Measurements from ENCODE around the gene WDR18. TPM values are rescaled to one million over a fixed set of nuclear protein-coding genes. Genes with fewer than 3 reads are reported as not detected.

Gene WDR18
- total RNA-seq, 2 experiments from 2014 or later = 73.3 to 75.8 TPM

GRCh38 chr19:977058-977464 is 7.1 kb upstream of the WDR18 start:
- intact Hi-C loops (cut with micrococcal nuclease) = no loop called here
- no peak overlapping the region for H3K4me3 Mint-ChIP-seq
- no peaks in the 10 kb centered on the region for H3K9me3 Mint-ChIP-seq
- H3K27ac Mint-ChIP-seq = no peak overlapping the region
- no peaks in the 10 kb centered on the region for H3K4me1 Mint-ChIP-seq (ENCODE audit: low read depth)
- no peak for DNase-seq
- ChIA-PET CTCF (no interaction called here), POLR2A (no interaction called here)
- H3K36me3 Mint-ChIP-seq = peaks cover 5% of the 10 kb centered on the region
- no peaks in the 10 kb centered on the region for H3K27me3 Mint-ChIP-seq

GRCh38 chr19:979318-979741 is 4.8 kb upstream of the WDR18 start:
- CTCF ChIA-PET = no interaction called here
- intact Hi-C loops (cut with micrococcal nuclease) = no loop called here
- no peak for DNase-seq
- Mint-ChIP-seq H3K4me3 (no peak overlapping the region), H3K4me1 (ENCODE audit: low read depth) (peaks cover 7% of the 10 kb centered on the region), H3K36me3 (peaks cover 2% of the 10 kb centered on the region), H3K9me3 (no peaks in the 10 kb centered on the region), H3K27me3 (no peaks in the 10 kb centered on the region), H3K27ac (no peak overlapping the region)
- POLR2A ChIA-PET = no interaction called here

GRCh38 chr19:980133-980998 is 3.8 kb upstream of the WDR18 start:
- Mint-ChIP-seq H3K4me1 (ENCODE audit: low read depth) (peaks cover 12% of the 10 kb centered on the region), H3K27me3 (no peaks in the 10 kb centered on the region), H3K9me3 (no peaks in the 10 kb centered on the region), H3K36me3 (peaks cover 2% of the 10 kb centered on the region), H3K27ac (no peak overlapping the region), H3K4me3 (no peak overlapping the region)
- intact Hi-C loops (cut with micrococcal nuclease) = loop anchor here (5.0 kb wide), 1 partner anchor 118 kb away; no protein-coding TSS in a partner anchor
- DNase-seq = no peak
- ChIA-PET CTCF (interaction anchor here (0.7 to 6.9 kb wide), 3 partner anchors 59 to 152 kb away, joined by 3 to 189 read pairs (median 12); no protein-coding TSS in a partner anchor), POLR2A (interaction anchor here (1.5 kb wide), 1 partner anchor 57 kb away, joined by 5 read pairs; no protein-coding TSS in a partner anchor)

GRCh38 chr19:982567-983170 is 1.5 kb upstream of the WDR18 start:
- no peak overlapping the region for H3K4me3 Mint-ChIP-seq
- DNase-seq = peak; percentile 83
- no peaks in the 10 kb centered on the region for H3K9me3 Mint-ChIP-seq
- CTCF ChIA-PET = interaction anchor here (1.2 to 6.9 kb wide), 12 partner anchors 12 to 212 kb away, joined by 3 to 189 read pairs (median 6); partner anchors contain the start of genes MED16 and RNU6-9
- H3K27ac Mint-ChIP-seq = no peak overlapping the region
- peaks cover 4% of the 10 kb centered on the region for H3K36me3 Mint-ChIP-seq
- no peaks in the 10 kb centered on the region for H3K27me3 Mint-ChIP-seq
- peaks cover 20% of the 10 kb centered on the region for H3K4me1 Mint-ChIP-seq (ENCODE audit: low read depth)
- intact Hi-C loops (cut with micrococcal nuclease) = loop anchor here (5.0 kb wide), 1 partner anchor 120 kb away; no protein-coding TSS in a partner anchor
- POLR2A ChIA-PET = no interaction called here

- no peak for DNase-seq
- H3K4me1 Mint-ChIP-seq (ENCODE audit: low read depth) = peaks cover 20% of the 10 kb centered on the region
- peak overlapping the region; percentile 52 for H3K4me3 Mint-ChIP-seq
- no peak overlapping the region for H3K27ac Mint-ChIP-seq
- ChIA-PET POLR2A (interaction anchor here (0.8 kb wide), 1 partner anchor 61 kb away, joined by 3 read pairs; no protein-coding TSS in a partner anchor), CTCF (interaction anchor here (1.1 to 6.9 kb wide), 2 partner anchors 65 to 121 kb away, joined by 3 to 189 read pairs; no protein-coding TSS in a partner anchor)
- no peaks in the 10 kb centered on the region for H3K27me3 Mint-ChIP-seq
- no peaks in the 10 kb centered on the region for H3K9me3 Mint-ChIP-seq
- peaks cover 6% of the 10 kb centered on the region for H3K36me3 Mint-ChIP-seq
- intact Hi-C loops (cut with micrococcal nuclease) = no loop called here
These were observed 1.9 kb downstream of the WDR18 start for GRCh38 chr19:986083-986482.

- Mint-ChIP-seq H3K9me3 (no peaks in the 10 kb centered on the region), H3K36me3 (peaks cover 9% of the 10 kb centered on the region), H3K27ac (no peak overlapping the region), H3K4me3 (no peak overlapping the region), H3K27me3 (no peaks in the 10 kb centered on the region), H3K4me1 (ENCODE audit: low read depth) (peaks cover 20% of the 10 kb centered on the region)
- DNase-seq = no peak
- CTCF ChIA-PET = interaction anchor here (1.1 to 1.5 kb wide), 2 partner anchors 9 to 11 kb away, joined by 3 read pairs; no protein-coding TSS in a partner anchor
- POLR2A ChIA-PET = no interaction called here
- intact Hi-C loops (cut with micrococcal nuclease) = no loop called here
These were observed 3.9 kb downstream of the WDR18 start for GRCh38 chr19:988081-988480.

GRCh38 chr19:988510-988909 is 4.4 kb downstream of the WDR18 start:
- CTCF ChIA-PET = interaction anchor here (0.6 to 1.5 kb wide), 4 partner anchors 9 to 134 kb away, joined by 3 to 5 read pairs (median 3); no protein-coding TSS in a partner anchor
- Mint-ChIP-seq H3K27me3 (no peaks in the 10 kb centered on the region), H3K9me3 (no peaks in the 10 kb centered on the region), H3K4me3 (no peak overlapping the region), H3K27ac (no peak overlapping the region), H3K4me1 (ENCODE audit: low read depth) (peaks cover 20% of the 10 kb centered on the region), H3K36me3 (peaks cover 9% of the 10 kb centered on the region)
- intact Hi-C loops (cut with micrococcal nuclease) = no loop called here
- DNase-seq = no peak
- POLR2A ChIA-PET = no interaction called here

- DNase-seq = no peak
- peaks cover 13% of the 10 kb centered on the region for H3K4me1 Mint-ChIP-seq (ENCODE audit: low read depth)
These were observed 5.4 kb downstream of the WDR18 start for GRCh38 chr19:989381-990081.

GRCh38 chr19:990119-990571 is 6.0 kb downstream of the WDR18 start:
- no peak overlapping the region for H3K4me3 Mint-ChIP-seq
- ChIA-PET POLR2A (no interaction called here), CTCF (no interaction called here)
- no peak for DNase-seq
- H3K27ac Mint-ChIP-seq = no peak overlapping the region
- H3K4me1 Mint-ChIP-seq (ENCODE audit: low read depth) = peaks cover 9% of the 10 kb centered on the region
- no peaks in the 10 kb centered on the region for H3K9me3 Mint-ChIP-seq
- no peaks in the 10 kb centered on the region for H3K27me3 Mint-ChIP-seq
- intact Hi-C loops (cut with micrococcal nuclease) = no loop called here
- peaks cover 7% of the 10 kb centered on the region for H3K36me3 Mint-ChIP-seq

More at GRCh38 chr19:989381-990081, 5.4 kb downstream of the WDR18 start:
- Mint-ChIP-seq H3K27me3 (no peaks in the 10 kb centered on the region), H3K9me3 (no peaks in the 10 kb centered on the region), H3K27ac (no peak overlapping the region), H3K36me3 (peaks cover 7% of the 10 kb centered on the region), H3K4me3 (no peak overlapping the region)
- intact Hi-C loops (cut with micrococcal nuclease) = no loop called here
- POLR2A ChIA-PET = no interaction called here
- CTCF ChIA-PET = interaction anchor here (1.5 kb wide), 1 partner anchor 9 kb away, joined by 3 read pairs; no protein-coding TSS in a partner anchor

GRCh38 chr19:990746-991145 is 6.6 kb downstream of the WDR18 start:
- intact Hi-C loops (cut with micrococcal nuclease) = no loop called here
- CTCF ChIA-PET = interaction anchor here (0.9 kb wide), 1 partner anchor 19 kb away, joined by 3 read pairs; no protein-coding TSS in a partner anchor

GRCh38 chr19:991174-991931 is 7.2 kb downstream of the WDR18 start:
- POLR2A ChIA-PET = no interaction called here
- peaks cover 7% of the 10 kb centered on the region for H3K36me3 Mint-ChIP-seq
- peaks cover 5% of the 10 kb centered on the region for H3K4me1 Mint-ChIP-seq (ENCODE audit: low read depth)
- no peak overlapping the region for H3K27ac Mint-ChIP-seq
- peak; percentile 79 for DNase-seq
- H3K27me3 Mint-ChIP-seq = no peaks in the 10 kb centered on the region
- CTCF ChIA-PET = interaction anchor here (0.9 kb wide), 1 partner anchor 20 kb away, joined by 3 read pairs; no protein-coding TSS in a partner anchor
- intact Hi-C loops (cut with micrococcal nuclease) = no loop called here
- no peak overlapping the region for H3K4me3 Mint-ChIP-seq
- no peaks in the 10 kb centered on the region for H3K9me3 Mint-ChIP-seq

More at GRCh38 chr19:990746-991145, 6.6 kb downstream of the WDR18 start:
- peaks cover 7% of the 10 kb centered on the region for H3K36me3 Mint-ChIP-seq
- no peak overlapping the region for H3K27ac Mint-ChIP-seq
- no peak overlapping the region for H3K4me3 Mint-ChIP-seq
- no peak for DNase-seq
- no peaks in the 10 kb centered on the region for H3K9me3 Mint-ChIP-seq
- H3K4me1 Mint-ChIP-seq (ENCODE audit: low read depth) = peaks cover 4% of the 10 kb centered on the region
- POLR2A ChIA-PET = no interaction called here
- no peaks in the 10 kb centered on the region for H3K27me3 Mint-ChIP-seq
